AG04449 (cell line): ENCODE measurements around the gene SPEG.

Experiments
- CTCF ChIA-PET: fragments of 350-600 bp; formaldehyde crosslinking; extraction: SDS; loops from one replicate; lab custom pipeline; 2021; ENCODE audit warnings: antibody characterized with exemption; lab: Yijun Ruan, JAX
- POLR2A ChIA-PET: fragments of 400-600, 350-600 bp; formaldehyde crosslinking; extraction: SDS; loops from one replicate; lab custom pipeline; 2020; ENCODE audit warnings: antibody characterized with exemption, inconsistent platforms; lab: Yijun Ruan, JAX
- DNase-seq: peaks from one replicate; pipeline ENCODE4 v3.0.0-alpha.2; 2010; ENCODE audit warnings: low read depth, low spot score
- H3K4me3 ChIP-seq: 2 replicates; pipeline ENCODE4 v1.5.1; 2011; ENCODE audit warnings: low read depth, mild to moderate bottlenecking, control low read depth, low read length
- TF ChIP-seq, protein P1 (sequence below): IDR thresholded peaks from one replicate; pipeline ENCODE4 v1.5.1; 2011; ENCODE audit warnings: mild to moderate bottlenecking, moderate library complexity, low read length, control low read depth, inconsistent platforms; ENCODE audit not compliant: insufficient read depth; ENCODE audit errors: missing control alignments

SPEG gene

DNA sequence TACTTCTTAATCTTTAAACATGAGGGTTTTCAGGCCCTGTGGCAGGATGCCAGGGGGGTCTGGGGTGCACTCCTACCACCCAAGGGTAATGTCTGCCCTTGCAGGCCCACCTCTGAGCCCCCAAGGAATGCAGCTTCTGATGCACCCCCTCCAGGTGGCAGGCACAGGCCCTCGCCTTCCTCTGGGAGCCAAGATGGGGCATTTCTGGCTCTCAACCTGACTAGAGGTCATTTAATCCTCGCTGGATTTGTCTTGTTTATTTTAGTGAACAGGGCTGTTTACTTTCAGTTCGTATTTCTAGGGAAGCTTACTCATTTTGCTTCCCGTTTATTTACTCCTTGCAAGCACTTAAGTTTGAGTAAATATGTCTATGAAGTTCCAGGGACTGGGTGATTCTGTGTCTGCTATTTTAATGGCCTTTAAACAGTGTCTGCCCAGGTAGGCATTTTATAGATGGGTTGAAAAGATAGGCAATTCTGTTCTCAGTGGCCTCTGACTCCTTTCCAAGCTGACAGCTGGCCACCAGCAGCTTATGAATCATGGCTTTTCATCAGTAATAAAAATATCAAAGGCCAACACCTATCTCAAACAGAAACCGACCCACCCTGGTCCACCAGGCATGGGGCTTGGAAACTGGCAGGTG lies 35.8 kb upstream of the SPEG start:
- POLR2A ChIA-PET = no interaction called here
- CTCF ChIA-PET = interaction anchor here (0.7 to 16.3 kb wide), 11 partner anchors 8 to 142 kb away, joined by 3 to 887 read pairs (median 4); partner anchors contain the start of gene DNPEP
- no peak overlapping the region for H3K4me3 ChIP-seq
- TF ChIP-seq, protein P1, sequence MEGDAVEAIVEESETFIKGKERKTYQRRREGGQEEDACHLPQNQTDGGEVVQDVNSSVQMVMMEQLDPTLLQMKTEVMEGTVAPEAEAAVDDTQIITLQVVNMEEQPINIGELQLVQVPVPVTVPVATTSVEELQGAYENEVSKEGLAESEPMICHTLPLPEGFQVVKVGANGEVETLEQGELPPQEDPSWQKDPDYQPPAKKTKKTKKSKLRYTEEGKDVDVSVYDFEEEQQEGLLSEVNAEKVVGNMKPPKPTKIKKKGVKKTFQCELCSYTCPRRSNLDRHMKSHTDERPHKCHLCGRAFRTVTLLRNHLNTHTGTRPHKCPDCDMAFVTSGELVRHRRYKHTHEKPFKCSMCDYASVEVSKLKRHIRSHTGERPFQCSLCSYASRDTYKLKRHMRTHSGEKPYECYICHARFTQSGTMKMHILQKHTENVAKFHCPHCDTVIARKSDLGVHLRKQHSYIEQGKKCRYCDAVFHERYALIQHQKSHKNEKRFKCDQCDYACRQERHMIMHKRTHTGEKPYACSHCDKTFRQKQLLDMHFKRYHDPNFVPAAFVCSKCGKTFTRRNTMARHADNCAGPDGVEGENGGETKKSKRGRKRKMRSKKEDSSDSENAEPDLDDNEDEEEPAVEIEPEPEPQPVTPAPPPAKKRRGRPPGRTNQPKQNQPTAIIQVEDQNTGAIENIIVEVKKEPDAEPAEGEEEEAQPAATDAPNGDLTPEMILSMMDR = no peak
- no peak for DNase-seq

DNA sequence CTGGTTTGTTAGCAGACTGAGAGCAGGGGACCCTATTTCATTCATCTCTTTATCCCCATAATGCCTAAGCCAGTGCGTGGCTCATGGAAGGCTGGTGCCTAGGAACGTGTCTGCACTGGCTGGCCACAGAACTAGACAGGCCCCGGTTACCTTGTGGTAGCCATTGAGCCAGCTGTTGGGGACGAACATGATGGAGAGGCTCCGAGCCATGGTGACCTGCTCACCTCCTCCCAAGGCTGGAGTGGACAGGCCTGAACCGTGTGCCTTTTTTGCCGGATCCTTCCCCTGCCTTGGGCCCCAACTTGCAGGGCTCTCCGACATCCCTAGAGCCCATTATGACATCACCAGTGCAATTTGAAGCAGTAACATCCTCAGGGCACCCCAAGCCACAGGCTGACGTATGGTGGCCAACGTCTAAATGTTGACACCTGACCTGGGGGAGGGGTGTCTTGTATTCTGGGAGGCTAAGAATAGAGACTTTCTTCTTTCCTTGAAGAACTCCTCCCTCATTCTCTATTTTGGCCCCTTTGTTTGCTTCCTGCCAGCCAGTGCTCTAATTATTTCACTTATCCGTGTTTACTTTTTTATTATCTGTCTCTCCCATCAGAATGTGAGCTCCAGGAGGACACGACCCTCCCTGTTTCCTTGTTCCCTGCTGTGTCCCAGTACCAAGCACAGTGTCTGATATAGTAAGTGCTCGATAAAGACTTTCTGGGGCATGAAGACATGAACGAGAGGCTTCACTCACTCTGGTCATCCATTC lies 34.7 kb upstream of the SPEG start:
- DNase-seq = no peak
- H3K4me3 ChIP-seq = no peak overlapping the region
- ChIA-PET CTCF (interaction anchor here (1.0 to 16.3 kb wide), 11 partner anchors 9 to 128 kb away, joined by 3 to 887 read pairs (median 30); partner anchors contain the start of genes DNPEP and GMPPA), POLR2A (no interaction called here)
- TF ChIP-seq, protein P1 = no peak

DNA sequence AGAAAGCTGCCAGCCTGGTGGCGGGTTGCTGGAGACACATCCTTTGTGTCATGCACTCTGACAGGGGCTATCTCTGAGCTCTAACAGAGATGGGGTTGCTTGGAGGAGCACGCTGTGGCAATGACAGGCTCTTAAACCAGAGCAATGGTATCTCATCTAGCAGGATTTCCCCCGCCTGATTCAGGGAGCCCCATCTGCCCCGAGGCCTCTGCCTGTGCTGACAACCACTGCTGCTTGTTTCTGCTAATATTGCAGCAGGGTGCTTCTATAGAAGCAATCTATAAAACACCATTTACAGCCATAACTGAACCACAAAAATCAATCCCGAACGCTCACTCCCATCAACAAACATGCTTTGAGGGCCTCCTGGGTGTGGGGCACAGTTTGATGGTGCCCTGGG lies 34.1 kb upstream of the SPEG start:
- TF ChIP-seq, protein P1 = no peak
- CTCF ChIA-PET = interaction anchor here (1.0 to 16.3 kb wide), 8 partner anchors 10 to 127 kb away, joined by 3 to 887 read pairs (median 107); partner anchors contain the start of genes DNPEP and GMPPA
- H3K4me3 ChIP-seq = no peak overlapping the region
- no peak for DNase-seq
- POLR2A ChIA-PET = no interaction called here

DNA sequence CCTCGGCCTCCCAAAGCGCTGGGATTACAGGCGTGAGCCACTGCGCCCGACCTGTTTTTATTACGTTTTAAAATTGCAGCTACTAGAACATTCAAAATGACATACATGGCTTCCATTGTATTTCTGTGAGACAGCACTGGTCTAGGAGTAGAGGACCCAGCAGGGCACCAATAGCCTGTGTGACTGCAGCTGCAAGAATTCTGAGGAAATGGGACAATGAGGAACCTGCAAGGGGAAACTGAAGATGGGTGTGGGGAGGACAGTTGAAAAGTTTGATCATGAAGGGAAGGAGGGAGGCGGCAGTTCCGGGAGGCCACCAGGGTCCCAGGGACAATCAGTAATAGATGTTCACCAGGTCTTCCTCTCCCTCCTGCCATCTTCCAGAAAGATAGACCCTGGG lies 33.0 kb upstream of the SPEG start:
- TF ChIP-seq, protein P1 = no peak
- no peak for DNase-seq
- H3K4me3 ChIP-seq = no peak overlapping the region
- POLR2A ChIA-PET = no interaction called here
- CTCF ChIA-PET = interaction anchor here (0.8 to 16.3 kb wide), 26 partner anchors 11 to 288 kb away, joined by 3 to 887 read pairs (median 18); partner anchors contain the start of genes ASIC4, DNPEP, GMPPA and OBSL1

DNA sequence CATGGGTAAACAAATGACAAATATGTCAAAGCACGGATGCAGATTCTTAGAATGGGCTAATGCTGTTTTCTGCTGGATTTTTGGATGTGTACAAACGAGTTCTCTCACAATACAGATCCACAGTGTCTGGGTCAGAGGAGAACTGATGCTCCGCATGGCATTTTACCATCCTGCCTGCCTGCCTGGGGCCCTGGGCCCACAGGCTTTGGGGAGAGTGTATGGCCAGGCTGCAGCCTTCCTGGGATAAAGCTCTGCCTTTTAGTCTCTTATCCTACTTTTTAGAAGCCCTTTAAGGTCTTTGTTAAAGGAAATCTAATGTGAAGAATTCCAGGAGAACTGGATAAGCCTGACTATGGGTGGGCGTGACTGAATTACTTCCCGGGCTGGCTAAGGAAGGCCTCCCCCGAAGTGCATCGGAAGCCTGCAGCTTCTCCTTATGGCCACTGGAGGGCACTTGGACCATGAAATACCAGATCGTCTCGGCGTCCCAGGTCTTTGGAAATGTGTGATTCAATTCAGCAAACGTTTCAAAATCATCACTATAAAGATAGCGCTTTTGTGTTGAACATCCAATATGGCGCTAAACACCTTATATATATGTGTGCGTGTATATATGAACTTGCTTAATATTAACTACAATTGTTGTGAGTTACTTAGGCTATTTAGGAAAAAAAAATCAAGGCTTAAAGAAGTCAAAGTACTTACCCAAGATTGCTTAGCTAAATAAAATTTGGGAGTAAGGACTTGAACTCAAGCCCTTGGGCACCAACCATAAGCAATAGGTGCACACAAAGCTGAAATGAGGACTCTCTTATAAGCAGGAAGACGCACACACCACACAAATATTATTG lies 31.8 kb upstream of the SPEG start:
- TF ChIP-seq, protein P1 = peak; percentile 85
- no peak overlapping the region for H3K4me3 ChIP-seq
- peak; percentile 42 for DNase-seq
- ChIA-PET CTCF (interaction anchor here (0.6 to 16.3 kb wide), 48 partner anchors 10 to 1739 kb away, joined by 3 to 887 read pairs (median 9); partner anchors contain the start of genes CHPF, DES, DNPEP and GMPPA), POLR2A (interaction anchor here (1.1 to 1.4 kb wide), 2 partner anchors 36 to 127 kb away, joined by 3 read pairs; no protein-coding TSS in a partner anchor)
